H7 (cell line): ENCODE data around the gene C11orf65. TPM values are rescaled to one million over a fixed set of nuclear protein-coding genes. Genes with fewer than 3 reads are reported as not detected.
"Not testable (repeated sequence)": the region's sequence is repeated elsewhere in the genome, so short reads cannot be mapped to it uniquely, and the experiment has no call there.

Source experiments
- DNase-seq: peaks from one replicate; pipeline ENCODE4 v3.0.0; 2012
- H3K27me3 ChIP-seq: 2 replicates; pipeline ENCODE4 v1.6.0; 2011; ENCODE audit warnings: mild to moderate bottlenecking, low read length; ENCODE audit not compliant: control insufficient read depth, insufficient read depth
- H3K36me3 ChIP-seq: replicated peaks from 2 replicates; pipeline ENCODE4 v1.5.1; 2011; ENCODE audit warnings: low read length; ENCODE audit not compliant: control insufficient read depth, insufficient read depth
- H3K4me3 ChIP-seq: 2 replicates; pipeline ENCODE4 v1.5.1; 2011; ENCODE audit warnings: low read depth, mild to moderate bottlenecking, control low read depth, low read length, moderate library complexity; ENCODE audit not compliant: insufficient read depth
- total RNA-seq: library from RNA; depleted of rRNA; stranded (reverse); fragments of >200 nt; shearing (Covaris generic); gene quantifications from 2 replicates; pipeline ENCODE4 v1.2.3, GENCODE V29; 2014

C11orf65 gene
- total RNA-seq, 1 experiment from 2014 or later: 1.2 TPM

GRCh38 chr11:108431997-108432396, 35.3 kb downstream of the C11orf65 start:
- H3K27me3 ChIP-seq: no peaks in the 10 kb centered on the region
- DNase-seq: no peak
- no peak overlapping the region for H3K4me3 ChIP-seq
- no peaks in the 10 kb centered on the region for H3K36me3 ChIP-seq

GRCh38 chr11:108431370-108431769, 36.0 kb downstream of the C11orf65 start:
- Histone ChIP-seq H3K4me3 (no peak overlapping the region), H3K36me3 (no peaks in the 10 kb centered on the region), H3K27me3 (no peaks in the 10 kb centered on the region)
- no peak for DNase-seq

GRCh38 chr11:108417551-108417950, 49.8 kb downstream of the C11orf65 start:
- H3K36me3 ChIP-seq, H3K4me3 ChIP-seq, H3K27me3 ChIP-seq, DNase-seq: not testable (repeated sequence)

- H3K4me3 ChIP-seq: no peak overlapping the region
- no peaks in the 10 kb centered on the region for H3K36me3 ChIP-seq
- no peaks in the 10 kb centered on the region for H3K27me3 ChIP-seq
- no peak for DNase-seq
Observed at GRCh38 chr11:108414958-108415357, 52.4 kb downstream of the C11orf65 start.

- Histone ChIP-seq H3K4me3 (no peak overlapping the region), H3K27me3 (no peaks in the 10 kb centered on the region), H3K36me3 (no peaks in the 10 kb centered on the region)
- no peak for DNase-seq
Observed at GRCh38 chr11:108405706-108406105, 61.6 kb downstream of the C11orf65 start.

- H3K27me3 ChIP-seq: no peaks in the 10 kb centered on the region
- no peaks in the 10 kb centered on the region for H3K36me3 ChIP-seq
- no peak for DNase-seq
- H3K4me3 ChIP-seq: no peak overlapping the region
Observed at GRCh38 chr11:108403052-108403451, 64.3 kb downstream of the C11orf65 start.

GRCh38 chr11:108402241-108402640, 65.1 kb downstream of the C11orf65 start:
- Histone ChIP-seq H3K4me3 (no peak overlapping the region), H3K27me3 (no peaks in the 10 kb centered on the region), H3K36me3 (no peaks in the 10 kb centered on the region)
- DNase-seq: no peak

GRCh38 chr11:108398439-108398838, 68.9 kb downstream of the C11orf65 start:
- H3K27me3 ChIP-seq: no peaks in the 10 kb centered on the region
- H3K4me3 ChIP-seq: no peak overlapping the region
- no peaks in the 10 kb centered on the region for H3K36me3 ChIP-seq
- no peak for DNase-seq

GRCh38 chr11:108396672-108397071, 70.7 kb downstream of the C11orf65 start:
- H3K4me3 ChIP-seq, DNase-seq, H3K36me3 ChIP-seq, H3K27me3 ChIP-seq: not testable (repeated sequence)

- Histone ChIP-seq H3K4me3 (no peak overlapping the region), H3K27me3 (no peaks in the 10 kb centered on the region), H3K36me3 (no peaks in the 10 kb centered on the region)
- no peak for DNase-seq
Observed at GRCh38 chr11:108394744-108395284, 72.5 kb downstream of the C11orf65 start.

- DNase-seq: no peak
- H3K4me3 ChIP-seq: no peak overlapping the region
- no peaks in the 10 kb centered on the region for H3K36me3 ChIP-seq
- H3K27me3 ChIP-seq: no peaks in the 10 kb centered on the region
Observed at GRCh38 chr11:108393046-108393445, 74.3 kb downstream of the C11orf65 start.

- DNase-seq: no peak
- Histone ChIP-seq H3K4me3 (no peak overlapping the region), H3K27me3 (no peaks in the 10 kb centered on the region)
Observed at GRCh38 chr11:108392353-108392752, 75.0 kb downstream of the C11orf65 start.

GRCh38 chr11:108388576-108388975, 78.8 kb downstream of the C11orf65 start:
- Histone ChIP-seq H3K4me3 (no peak overlapping the region), H3K36me3 (no peaks in the 10 kb centered on the region), H3K27me3 (no peaks in the 10 kb centered on the region)
- no peak for DNase-seq

More at GRCh38 chr11:108392353-108392752, 75.0 kb downstream of the C11orf65 start:
- H3K36me3 ChIP-seq: no peaks in the 10 kb centered on the region

- not testable (repeated sequence) for DNase-seq, H3K27me3 ChIP-seq, H3K36me3 ChIP-seq, H3K4me3 ChIP-seq
Observed at GRCh38 chr11:108373505-108373904, 93.8 kb downstream of the C11orf65 start.

- DNase-seq: no peak
- Histone ChIP-seq H3K27me3 (no peaks in the 10 kb centered on the region), H3K4me3 (no peak overlapping the region), H3K36me3 (no peaks in the 10 kb centered on the region; the same call in 1 of the 2 replicates)
Observed at GRCh38 chr11:108370990-108371389, 96.3 kb downstream of the C11orf65 start.

GRCh38 chr11:108370315-108370714, 97.0 kb downstream of the C11orf65 start:
- Histone ChIP-seq H3K27me3 (no peaks in the 10 kb centered on the region), H3K4me3 (no peak overlapping the region), H3K36me3 (no peaks in the 10 kb centered on the region; the same call in 1 of the 2 replicates)
- DNase-seq: no peak
